ENCODE measurements around the gene DOCK9. TPM values are rescaled to one million over a fixed set of nuclear protein-coding genes. Genes with fewer than 3 reads are reported as not detected.

The DOCK9 gene
- polyA plus RNA-seq, 1 experiment: 14.5 TPM

DNA sequence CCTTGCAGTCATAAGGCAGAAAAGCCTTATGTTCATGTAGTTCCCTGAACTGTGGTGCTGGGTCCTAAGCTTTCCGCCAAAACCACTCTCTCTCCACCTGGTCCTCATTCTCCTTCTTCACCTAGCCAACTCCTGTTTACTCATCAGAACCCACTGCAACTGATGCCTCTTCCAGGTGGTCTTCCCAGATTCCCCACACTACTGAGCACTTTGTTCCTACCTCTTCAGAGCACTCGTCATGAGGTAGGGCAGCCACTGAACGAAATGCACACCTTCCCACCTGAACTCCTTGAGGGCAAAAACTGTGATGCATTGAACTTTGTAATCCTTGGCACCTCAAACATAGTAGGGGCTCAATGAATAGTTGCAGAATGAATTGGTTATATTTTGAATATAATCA, 100.4 kb downstream of the DOCK9 start:
- no peaks in the 10 kb centered on the region for H3K27me3 ChIP-seq (ENCODE audit: control insufficient read depth, insufficient read depth, low read length)
- TF ChIP-seq CTCF (IDR thresholded peaks at IDR 0.05; ENCODE audit: insufficient read depth, low read depth, low read length): no peak
- CTCF ChIA-PET: no interaction called here
- no peak overlapping the region for H3K4me3 ChIP-seq (ENCODE audit: low read depth, low read length)
- DNase-seq (ENCODE audit: low read depth): no peak
- POLR2A ChIA-PET: no interaction called here
- no peaks in the 10 kb centered on the region; the same call in none of the 2 replicates for H3K36me3 ChIP-seq (ENCODE audit: control insufficient read depth, insufficient read depth, low read length)

DNA sequence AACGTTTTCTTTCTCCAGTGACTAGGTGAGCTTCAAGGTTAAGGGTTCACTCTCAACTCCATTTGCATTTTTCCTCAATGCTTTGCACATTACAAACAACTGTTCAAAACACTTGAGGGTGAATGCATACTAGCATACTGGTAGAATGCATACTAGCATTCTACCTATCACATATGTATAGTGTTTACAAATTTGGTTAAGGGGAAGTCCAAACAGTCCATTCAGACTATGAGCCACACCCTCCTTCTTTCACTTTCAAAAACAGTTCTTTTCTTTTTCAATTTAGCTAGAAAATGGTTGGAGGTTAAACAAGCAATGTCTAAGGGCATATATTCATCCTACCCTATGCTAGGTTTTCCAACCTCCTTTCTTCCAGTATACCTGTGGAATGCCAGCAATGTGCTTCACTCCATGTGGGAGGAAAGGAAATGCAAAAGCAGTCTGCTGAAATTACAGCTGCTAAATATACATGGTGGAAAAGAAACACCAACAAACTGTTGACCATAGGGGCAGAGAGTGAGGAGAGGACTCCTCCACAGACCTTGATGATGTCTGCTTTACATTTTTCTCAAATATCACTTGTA, 102.6 kb downstream of the DOCK9 start:
- no peak for DNase-seq (ENCODE audit: low read depth)
- Histone ChIP-seq H3K4me3 (ENCODE audit: low read depth, low read length) (no peak overlapping the region), H3K36me3 (ENCODE audit: control insufficient read depth, insufficient read depth, low read length) (no peaks in the 10 kb centered on the region; the same call in none of the 2 replicates), H3K27me3 (ENCODE audit: control insufficient read depth, insufficient read depth, low read length) (no peaks in the 10 kb centered on the region)
- CTCF ChIA-PET: interaction anchor here (0.8 kb wide), 1 partner anchor 10 kb away, joined by 5 read pairs; no protein-coding TSS in a partner anchor
- TF ChIP-seq CTCF (IDR thresholded peaks at IDR 0.05; ENCODE audit: insufficient read depth, low read depth, low read length): no peak
- POLR2A ChIA-PET: no interaction called here

DNA sequence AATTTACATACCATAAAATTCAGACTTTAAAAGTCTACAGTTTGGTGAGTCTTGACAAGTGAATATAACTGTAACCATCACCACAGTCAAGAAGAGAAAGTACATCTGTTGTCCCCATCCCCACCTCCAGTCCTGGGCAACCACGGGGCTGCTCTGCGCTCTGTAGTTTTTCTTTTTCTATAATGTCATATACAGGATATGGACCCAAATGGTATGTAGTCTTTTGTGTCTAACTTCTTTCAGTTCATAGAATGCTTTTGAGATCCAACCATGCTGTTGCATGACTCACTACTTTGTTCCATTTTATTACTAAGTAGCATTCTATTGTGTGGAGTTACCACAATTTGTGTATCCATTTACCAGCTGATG, 103.9 kb downstream of the DOCK9 start:
- DNase-seq (ENCODE audit: low read depth): no peak
- TF ChIP-seq CTCF (IDR thresholded peaks at IDR 0.05; ENCODE audit: insufficient read depth, low read depth, low read length): no peak
- Histone ChIP-seq H3K36me3 (ENCODE audit: control insufficient read depth, insufficient read depth, low read length) (no peaks in the 10 kb centered on the region; the same call in 1 of the 2 replicates), H3K27me3 (ENCODE audit: control insufficient read depth, insufficient read depth, low read length) (no peaks in the 10 kb centered on the region), H3K4me3 (ENCODE audit: low read depth, low read length) (no peak overlapping the region)
- ChIA-PET CTCF (no interaction called here), POLR2A (no interaction called here)

DNA sequence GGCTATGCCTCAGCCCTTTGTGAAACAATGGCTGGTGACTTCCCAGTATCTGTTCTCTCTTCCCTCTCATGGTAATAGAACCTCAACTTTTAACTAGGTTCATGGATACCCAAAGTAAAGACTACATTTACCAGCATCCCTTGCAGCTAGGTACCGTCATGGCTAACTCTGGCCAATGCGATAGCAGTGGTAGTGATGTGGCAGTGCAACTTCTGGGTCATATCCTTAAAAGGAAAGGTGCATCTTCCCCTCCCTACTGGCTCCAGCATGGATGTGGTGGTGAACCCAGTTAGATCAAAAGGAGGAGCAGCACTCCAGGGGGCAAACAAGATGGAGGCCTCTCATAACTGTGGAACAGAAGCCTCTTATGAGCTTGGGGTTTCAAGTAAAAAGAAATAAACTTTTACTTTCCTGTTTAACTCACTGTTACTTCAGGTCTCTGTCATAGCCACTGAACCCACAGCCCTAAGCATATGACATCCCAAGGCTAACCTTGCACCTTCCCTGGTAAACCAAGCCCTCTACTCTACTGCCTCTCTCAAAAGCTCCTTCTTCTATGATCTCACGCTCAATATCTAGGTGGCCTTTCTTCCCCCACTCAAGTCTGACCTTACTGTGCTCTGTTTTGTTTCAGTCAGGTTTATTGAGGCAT, 104.4 kb downstream of the DOCK9 start:
- no peak for TF ChIP-seq CTCF (IDR thresholded peaks at IDR 0.05; ENCODE audit: insufficient read depth, low read depth, low read length)
- ChIA-PET CTCF (no interaction called here), POLR2A (no interaction called here)
- H3K4me3 ChIP-seq (ENCODE audit: low read depth, low read length): no peak overlapping the region
- H3K27me3 ChIP-seq (ENCODE audit: control insufficient read depth, insufficient read depth, low read length): no peaks in the 10 kb centered on the region
- H3K36me3 ChIP-seq (ENCODE audit: control insufficient read depth, insufficient read depth, low read length): no peaks in the 10 kb centered on the region; the same call in 1 of the 2 replicates
- no peak for DNase-seq (ENCODE audit: low read depth)

GRCh38 chr13:98871727-98872126, 106.1 kb downstream of the DOCK9 start:
- CTCF ChIA-PET: no interaction called here
- no peak for DNase-seq (ENCODE audit: low read depth)
- no peak for TF ChIP-seq CTCF (IDR thresholded peaks at IDR 0.05; ENCODE audit: insufficient read depth, low read depth, low read length)
- POLR2A ChIA-PET: no interaction called here
- Histone ChIP-seq H3K27me3 (ENCODE audit: control insufficient read depth, insufficient read depth, low read length) (no peaks in the 10 kb centered on the region), H3K4me3 (ENCODE audit: low read depth, low read length) (no peak overlapping the region), H3K36me3 (ENCODE audit: control insufficient read depth, insufficient read depth, low read length) (no peaks in the 10 kb centered on the region; the same call in 1 of the 2 replicates)

Data from BJ (cell line).